Vagina (tissue), 2 donors: ENCODE measurements around the gene SP5.

Experiments used
- POLR2AphosphoS5 ChIP-seq, 2 donors: sonication (generic); formaldehyde crosslinking; IDR thresholded peaks; one replicate each; pipeline ENCODE4 v1.9.0; 2017; ENCODE audit warnings: antibody characterized with exemption in 2 of 2, mild to moderate bottlenecking in 2 of 2, low read depth in 1 of 2; ENCODE audit not compliant: insufficient read depth in 1 of 2
- TF ChIP-seq, protein P1 (sequence below), 3 experiments: fragments of 450-650 bp in 2 of 3; fragments of 200-600 bp in 1 of 3; sonication (generic) in 1 of 3; IDR thresholded peaks; one replicate each; pipeline ENCODE4 v1.5.1; 2017 to 2019; ENCODE audit warnings: antibody characterized with exemption in 3 of 3, mild to moderate bottlenecking in 2 of 3, moderate library complexity in 2 of 3

GRCh38 chr2:170715062-170715931 lies at the start of gene SP5:
- TF ChIP-seq, protein P1, sequence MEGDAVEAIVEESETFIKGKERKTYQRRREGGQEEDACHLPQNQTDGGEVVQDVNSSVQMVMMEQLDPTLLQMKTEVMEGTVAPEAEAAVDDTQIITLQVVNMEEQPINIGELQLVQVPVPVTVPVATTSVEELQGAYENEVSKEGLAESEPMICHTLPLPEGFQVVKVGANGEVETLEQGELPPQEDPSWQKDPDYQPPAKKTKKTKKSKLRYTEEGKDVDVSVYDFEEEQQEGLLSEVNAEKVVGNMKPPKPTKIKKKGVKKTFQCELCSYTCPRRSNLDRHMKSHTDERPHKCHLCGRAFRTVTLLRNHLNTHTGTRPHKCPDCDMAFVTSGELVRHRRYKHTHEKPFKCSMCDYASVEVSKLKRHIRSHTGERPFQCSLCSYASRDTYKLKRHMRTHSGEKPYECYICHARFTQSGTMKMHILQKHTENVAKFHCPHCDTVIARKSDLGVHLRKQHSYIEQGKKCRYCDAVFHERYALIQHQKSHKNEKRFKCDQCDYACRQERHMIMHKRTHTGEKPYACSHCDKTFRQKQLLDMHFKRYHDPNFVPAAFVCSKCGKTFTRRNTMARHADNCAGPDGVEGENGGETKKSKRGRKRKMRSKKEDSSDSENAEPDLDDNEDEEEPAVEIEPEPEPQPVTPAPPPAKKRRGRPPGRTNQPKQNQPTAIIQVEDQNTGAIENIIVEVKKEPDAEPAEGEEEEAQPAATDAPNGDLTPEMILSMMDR (IDR thresholded peaks at IDR 0.05): no peak
- peak in 1 of 2 donors; percentile 40 for TF ChIP-seq POLR2AphosphoS5 (IDR thresholded peaks at IDR 0.05; ENCODE audit: insufficient read depth in 1 of 2, low read depth in 1 of 2)
